GM18873 (cell line): ENCODE results near the gene AGMAT.

Experiments
- ATAC-seq: cut with Tn5 transposase; IDR thresholded peaks from one replicate; pipeline ENCODE4 v1.9.1; 2021; ENCODE audit warnings: mild to moderate bottlenecking, moderate library complexity, moderate number of reproducible peaks; ENCODE audit not compliant: unreplicated experiment, low FRiP score

Gene AGMAT

GRCh38 chr1:15525050-15526020 lies 59.5 kb downstream of the AGMAT start:
- no peak for ATAC-seq

GRCh38 chr1:15524283-15525049 lies 60.4 kb downstream of the AGMAT start:
- peak; percentile 28 for ATAC-seq

- no peak for ATAC-seq
Observed at GRCh38 chr1:15524021-15524282, 60.9 kb downstream of the AGMAT start, which contains the start of gene CASP9. Gene CASP9 (minus strand): TSS chr1:15524215. CDS start chr1:15524200, 15 bp downstream.

- ATAC-seq = no peak
Observed at GRCh38 chr1:15523104-15524020, 61.5 kb downstream of the AGMAT start.

- ATAC-seq = no peak
Observed at GRCh38 chr1:15522551-15522950, 62.3 kb downstream of the AGMAT start.
